Osteoblast (primary cell): ENCODE results near the gene TXNIP. TPM values are rescaled to one million over a fixed set of nuclear protein-coding genes. Genes with fewer than 3 reads are reported as not detected.

ENCODE experiments used
- DNase-seq: peaks from one replicate; pipeline ENCODE4 v3.0.0; 2011; ENCODE audit warnings: low spot score, mixed read lengths; ENCODE audit not compliant: insufficient read length; ENCODE audit errors: missing footprints
- H2AFZ ChIP-seq: 2 replicates; pipeline ENCODE4 v1.6.0; 2011; ENCODE audit warnings: mild to moderate bottlenecking, low read length
- H3K27ac ChIP-seq: 2 replicates; pipeline ENCODE4 v1.5.1; 2011; ENCODE audit warnings: mild to moderate bottlenecking, low read depth, low read length, moderate library complexity
- H3K27me3 ChIP-seq: 2 replicates; pipeline ENCODE4 v1.6.0; 2012; ENCODE audit warnings: mild to moderate bottlenecking, control low read depth, inconsistent platforms, low read length, moderate library complexity; ENCODE audit not compliant: insufficient read depth
- H3K36me3 ChIP-seq: 2 replicates; pipeline ENCODE4 v1.5.1; 2011; ENCODE audit warnings: mild to moderate bottlenecking, low read length, control low read depth, moderate library complexity; ENCODE audit not compliant: insufficient read depth
- H3K4me1 ChIP-seq: 2 replicates; pipeline ENCODE4 v1.5.1; 2011; ENCODE audit warnings: mild to moderate bottlenecking, low read length, control low read depth, moderate library complexity; ENCODE audit not compliant: insufficient read depth
- H3K4me2 ChIP-seq: 2 replicates; pipeline ENCODE4 v1.6.0; 2011; ENCODE audit warnings: mild to moderate bottlenecking, low read length; ENCODE audit not compliant: insufficient read depth
- H3K4me3 ChIP-seq: fragments of 200-600 bp; sonication (generic); 3 replicates; pipeline ENCODE4 v1.5.1; 2012; ENCODE audit warnings: mild to moderate bottlenecking, low read length, inconsistent platforms; ENCODE audit not compliant: insufficient read depth
- H3K79me2 ChIP-seq: 2 replicates; pipeline ENCODE4 v1.6.0; 2012; ENCODE audit warnings: mild to moderate bottlenecking, low read length, control low read depth, inconsistent platforms; ENCODE audit not compliant: insufficient read depth
- H3K9me3 ChIP-seq: 2 replicates; pipeline ENCODE4 v1.5.1; 2011; ENCODE audit warnings: low read depth, low read length, control low read depth
- H4K20me1 ChIP-seq: 2 replicates; pipeline ENCODE4 v1.6.0; 2012; ENCODE audit warnings: mild to moderate bottlenecking, low read length, control low read depth; ENCODE audit not compliant: insufficient read depth
- CTCF ChIP-seq: IDR thresholded peaks from 2 replicates; pipeline ENCODE4 v1.5.1; 2011; ENCODE audit warnings: mild to moderate bottlenecking, low read depth, low read length, moderate library complexity; ENCODE audit errors: extremely low read depth
- total RNA-seq: library from RNA; depleted of rRNA; stranded (reverse); fragments of >200 nt; gene quantifications from 2 replicates; pipeline ENCODE4 v1.2.3, GENCODE V29; 2012

The TXNIP gene
- total RNA-seq, 1 donor = 400 TPM

- Histone ChIP-seq H3K4me1 (peaks cover 25% of the 10 kb centered on the region), H4K20me1 (no peaks in the 10 kb centered on the region), H3K79me2 (peaks cover 5% of the 10 kb centered on the region), H3K36me3 (no peaks in the 10 kb centered on the region), H3K4me2 (no peak overlapping the region), H2AFZ (no peak overlapping the region), H3K27ac (no peak overlapping the region), H3K4me3 (no peak overlapping the region), H3K27me3 (no peaks in the 10 kb centered on the region), H3K9me3 (no peaks in the 10 kb centered on the region)
- no peak for DNase-seq
- TF ChIP-seq CTCF = no peak
Measured at GRCh38 chr1:145974721-145975120, 21.7 kb downstream of the TXNIP start.

- Histone ChIP-seq H3K27me3 (no peaks in the 10 kb centered on the region), H3K4me1 (peaks cover 7% of the 10 kb centered on the region), H3K9me3 (no peaks in the 10 kb centered on the region), H3K27ac (no peak overlapping the region), H2AFZ (no peak overlapping the region), H3K36me3 (no peaks in the 10 kb centered on the region), H3K4me2 (no peak overlapping the region), H3K4me3 (no peak overlapping the region), H3K79me2 (peaks cover 2% of the 10 kb centered on the region), H4K20me1 (no peaks in the 10 kb centered on the region)
- no peak for TF ChIP-seq CTCF
- DNase-seq = no peak
Measured at GRCh38 chr1:145972580-145972979, 23.8 kb downstream of the TXNIP start.

GRCh38 chr1:145967288-145967687, 29.1 kb downstream of the TXNIP start:
- TF ChIP-seq CTCF = no peak
- H3K9me3 ChIP-seq = no peaks in the 10 kb centered on the region

GRCh38 chr1:145965119-145965744, 31.1 kb downstream of the TXNIP start:
- Histone ChIP-seq H3K4me2 (peak overlapping the region; percentile 100), H2AFZ (peak overlapping the region; percentile 98), H3K79me2 (peaks cover 8% of the 10 kb centered on the region), H3K4me1 (peaks cover 42% of the 10 kb centered on the region), H3K27me3 (no peaks in the 10 kb centered on the region), H3K9me3 (no peaks in the 10 kb centered on the region), H3K36me3 (no peaks in the 10 kb centered on the region), H3K4me3 (peak overlapping the region; percentile 89), H4K20me1 (no peaks in the 10 kb centered on the region), H3K27ac (peak overlapping the region; percentile 70)
- DNase-seq = no peak
- no peak for TF ChIP-seq CTCF

More at GRCh38 chr1:145967288-145967687, 29.1 kb downstream of the TXNIP start:
- no peaks in the 10 kb centered on the region for H3K36me3 ChIP-seq
- peaks cover 25% of the 10 kb centered on the region for H3K4me1 ChIP-seq
- H3K4me3 ChIP-seq = no peak overlapping the region
- H4K20me1 ChIP-seq = no peaks in the 10 kb centered on the region
- H3K4me2 ChIP-seq = no peak overlapping the region
- no peak for DNase-seq
- H3K27me3 ChIP-seq = no peaks in the 10 kb centered on the region
- no peak overlapping the region for H2AFZ ChIP-seq
- H3K79me2 ChIP-seq = no peaks in the 10 kb centered on the region
- H3K27ac ChIP-seq = no peak overlapping the region
